Caki2 (cell line): ENCODE data around the gene SNAP23. TPM values are rescaled to one million over a fixed set of nuclear protein-coding genes. Genes with fewer than 3 reads are reported as not detected.
"Not testable (repeated sequence)": the region's sequence is repeated elsewhere in the genome, so short reads cannot be mapped to it uniquely, and the experiment has no call there.

Source experiments
- DNase-seq: peaks from one replicate; pipeline ENCODE4 v3.0.0-alpha.2; 2015; ENCODE audit warnings: low read depth
- in situ Hi-C: cut with HindIII; loops from 2 replicates; pipeline ENCODE4 v1.10.0; 2016; ENCODE audit warnings: low sequenced_read_pairs, low pct_unique_long_range_greater_than_20kb, mixed read lengths
- total RNA-seq: library from RNA; depleted of rRNA; stranded (reverse); fragments of >200 nt; shearing (Covaris generic); gene quantifications from 2 replicates; pipeline ENCODE4 v1.2.3, GENCODE V29; 2014; ENCODE audit warnings: low replicate concordance; rRNA removed

SNAP23 gene
- total RNA-seq, 1 experiment from 2014 or later = 48.0 TPM

DNA sequence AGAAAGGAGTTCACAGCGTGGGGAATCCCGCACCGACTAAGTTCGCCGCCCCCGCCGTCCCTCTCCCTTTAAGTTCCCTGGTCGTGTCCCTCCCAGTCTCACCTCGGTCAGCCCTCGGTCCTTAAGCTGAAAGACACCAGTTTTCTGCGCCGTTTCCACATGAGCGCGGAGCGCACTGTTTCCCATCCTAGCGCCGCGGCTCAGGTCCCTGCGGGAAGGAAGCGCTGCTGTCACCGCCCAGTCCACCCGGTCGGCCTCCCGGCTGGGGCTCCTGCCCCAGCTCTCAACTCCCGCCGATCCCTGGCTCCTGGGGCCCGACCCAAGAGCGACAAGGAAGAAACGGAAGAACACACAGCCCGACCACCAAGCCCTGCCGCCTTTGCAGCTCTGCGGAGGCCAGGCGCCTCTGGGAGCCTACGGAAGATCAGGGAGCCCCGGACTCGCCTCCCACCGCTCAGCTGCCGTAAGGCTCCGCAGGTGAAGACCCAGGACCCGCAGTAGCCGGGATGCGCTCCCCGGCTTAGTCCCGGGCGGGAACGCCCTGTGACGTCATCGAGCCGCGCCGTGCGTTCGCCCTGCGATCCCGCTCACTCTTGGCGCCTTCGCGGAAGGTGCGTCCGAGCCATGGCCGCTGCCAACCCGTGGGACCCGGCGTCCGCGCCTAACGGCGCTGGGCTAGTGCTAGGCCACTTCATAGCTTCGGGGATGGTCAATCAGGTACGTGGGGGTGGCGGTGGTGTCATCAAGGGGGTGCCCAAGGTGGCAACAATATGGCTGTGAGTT, 53.0 kb downstream of the SNAP23 start, which contains the start of the genes HAUS2 and LRRC57:
HAUS2 (plus strand) TSS at position 590 of the 783 bp plus-strand sequence; CDS start at position 625, 35 bp downstream.
LRRC57 (minus strand) TSS at position 545 of the 783 bp plus-strand sequence; CDS start at position 186, 359 bp downstream.
- in situ Hi-C loops = no loop called here
- peak; percentile 83 for DNase-seq

DNA sequence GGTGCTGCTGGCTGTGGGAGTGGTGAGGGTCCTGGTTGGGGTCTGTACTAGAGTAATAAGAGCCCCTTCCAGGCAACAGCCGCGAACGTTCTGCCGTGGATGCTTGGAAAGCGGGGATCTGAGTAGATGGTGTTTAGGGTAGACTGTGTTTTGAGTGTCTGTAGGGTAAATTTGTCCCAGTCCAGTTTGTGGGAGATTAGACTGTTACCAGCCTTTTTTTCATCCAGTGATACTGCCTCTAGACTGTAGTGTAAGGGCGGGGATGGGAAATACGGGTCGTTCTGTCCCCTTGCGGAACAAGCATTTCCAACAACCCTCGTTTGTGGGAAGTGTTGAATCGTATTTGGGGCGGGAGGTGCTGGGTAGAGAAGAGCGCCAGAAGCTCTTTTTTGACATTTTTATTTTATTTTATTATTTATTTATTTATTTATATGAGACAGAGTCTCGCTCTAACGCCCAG, 53.6 kb downstream of the SNAP23 start:
- in situ Hi-C loops = no loop called here
- no peak for DNase-seq

DNA sequence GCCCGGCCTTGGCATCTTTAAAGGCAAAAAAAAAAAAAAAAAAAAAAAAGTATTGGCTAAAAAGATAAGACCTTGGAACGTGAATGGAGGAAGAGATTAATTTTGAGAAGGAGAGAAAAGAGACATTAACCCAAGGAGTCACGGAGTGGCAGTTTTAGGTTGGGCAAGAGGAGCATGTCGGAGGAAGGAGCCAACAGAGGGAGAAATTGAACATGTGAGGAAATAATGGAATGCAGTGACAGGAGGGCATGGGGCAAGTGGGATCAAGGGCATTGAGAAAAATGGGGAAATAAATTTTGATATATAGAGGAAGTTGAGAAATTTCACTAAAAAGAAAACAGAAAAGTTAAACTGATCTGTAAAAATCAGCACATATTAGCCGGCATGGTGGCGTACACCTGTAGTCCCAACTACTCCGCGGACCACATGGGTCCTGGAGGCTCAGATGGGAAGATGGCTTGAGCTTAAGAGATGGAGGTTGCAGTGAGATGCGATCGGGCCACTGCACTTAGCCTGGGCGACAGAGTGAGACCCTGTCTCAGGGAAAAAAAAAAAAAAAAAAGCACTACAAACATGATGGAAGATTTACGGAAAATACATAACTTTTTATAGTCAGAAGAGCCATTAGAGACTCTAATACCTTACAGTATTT, 54.4 kb downstream of the SNAP23 start:
- no peak for DNase-seq
- in situ Hi-C loops = no loop called here

DNA sequence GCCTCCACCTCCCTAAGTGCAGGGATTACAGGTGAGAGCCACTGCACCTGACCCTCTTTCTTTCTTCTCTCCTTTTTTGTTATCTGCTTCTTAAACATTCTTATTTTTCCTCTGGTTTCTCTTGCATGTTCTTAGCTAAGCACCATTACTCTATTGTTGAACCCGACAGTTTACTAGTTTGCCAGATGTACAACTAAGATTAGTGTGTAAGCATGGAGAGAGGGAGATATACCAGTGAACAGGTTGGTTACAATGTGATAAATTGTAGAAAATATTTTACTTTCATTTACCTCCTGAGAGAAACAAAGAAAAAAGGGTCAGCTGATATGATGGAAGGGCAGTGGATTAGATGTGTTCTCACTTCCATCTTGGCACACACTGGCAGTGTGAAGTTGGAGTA, 58.1 kb downstream of the SNAP23 start:
- no peak for DNase-seq
- in situ Hi-C loops = no loop called here

DNA sequence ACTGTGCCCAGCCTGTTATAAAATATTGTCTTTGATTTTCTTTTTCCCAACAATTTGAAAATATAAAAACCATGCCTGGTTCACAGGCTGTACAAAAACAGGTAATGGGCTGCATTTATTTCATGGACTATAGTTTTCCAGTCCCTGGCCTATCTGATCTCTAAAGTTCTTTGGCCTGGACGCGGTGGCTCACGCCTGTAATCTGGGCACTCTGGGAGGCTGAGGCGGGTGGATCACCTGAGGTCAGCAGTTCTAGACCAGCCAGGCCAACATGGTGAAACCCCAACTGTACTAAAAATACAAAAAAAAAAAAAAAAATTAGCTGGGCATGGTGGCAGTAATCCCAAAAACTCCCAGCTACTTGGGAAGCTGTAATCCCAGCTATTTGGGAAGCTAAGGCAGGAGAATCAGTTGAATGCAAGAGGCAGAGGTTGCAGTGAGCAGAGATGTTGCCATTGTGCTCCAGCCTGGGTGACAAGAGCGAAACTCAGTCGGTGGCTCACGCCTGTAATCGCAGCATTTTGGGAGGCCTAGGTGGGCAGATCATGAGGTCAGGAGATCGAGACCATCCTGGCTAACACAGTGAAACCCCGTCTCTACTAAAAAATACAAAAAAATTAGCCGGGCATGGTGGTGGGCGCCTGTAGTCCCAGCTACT, 61.2 kb downstream of the SNAP23 start:
- in situ Hi-C loops, DNase-seq: not testable (repeated sequence)

DNA sequence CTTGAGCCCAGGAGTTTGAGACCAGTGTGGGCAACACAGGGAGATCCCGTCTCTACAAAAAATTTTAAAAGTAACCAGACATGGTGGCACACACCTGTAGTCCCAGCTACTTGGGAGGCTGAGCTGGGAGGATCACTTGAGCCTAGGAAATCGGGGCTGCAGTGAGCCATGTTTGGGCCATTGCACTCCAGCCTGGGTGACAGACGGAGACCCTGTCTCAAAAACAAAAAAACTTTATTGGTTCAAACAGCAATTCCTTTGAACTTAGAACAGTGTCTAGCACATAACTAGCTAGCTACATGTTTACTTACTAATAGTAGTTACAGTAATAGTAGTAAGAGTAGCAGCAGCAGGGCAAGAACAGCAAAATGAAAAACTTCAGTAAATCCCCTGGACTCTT, 63.3 kb downstream of the SNAP23 start:
- in situ Hi-C loops = no loop called here
- DNase-seq = no peak

DNA sequence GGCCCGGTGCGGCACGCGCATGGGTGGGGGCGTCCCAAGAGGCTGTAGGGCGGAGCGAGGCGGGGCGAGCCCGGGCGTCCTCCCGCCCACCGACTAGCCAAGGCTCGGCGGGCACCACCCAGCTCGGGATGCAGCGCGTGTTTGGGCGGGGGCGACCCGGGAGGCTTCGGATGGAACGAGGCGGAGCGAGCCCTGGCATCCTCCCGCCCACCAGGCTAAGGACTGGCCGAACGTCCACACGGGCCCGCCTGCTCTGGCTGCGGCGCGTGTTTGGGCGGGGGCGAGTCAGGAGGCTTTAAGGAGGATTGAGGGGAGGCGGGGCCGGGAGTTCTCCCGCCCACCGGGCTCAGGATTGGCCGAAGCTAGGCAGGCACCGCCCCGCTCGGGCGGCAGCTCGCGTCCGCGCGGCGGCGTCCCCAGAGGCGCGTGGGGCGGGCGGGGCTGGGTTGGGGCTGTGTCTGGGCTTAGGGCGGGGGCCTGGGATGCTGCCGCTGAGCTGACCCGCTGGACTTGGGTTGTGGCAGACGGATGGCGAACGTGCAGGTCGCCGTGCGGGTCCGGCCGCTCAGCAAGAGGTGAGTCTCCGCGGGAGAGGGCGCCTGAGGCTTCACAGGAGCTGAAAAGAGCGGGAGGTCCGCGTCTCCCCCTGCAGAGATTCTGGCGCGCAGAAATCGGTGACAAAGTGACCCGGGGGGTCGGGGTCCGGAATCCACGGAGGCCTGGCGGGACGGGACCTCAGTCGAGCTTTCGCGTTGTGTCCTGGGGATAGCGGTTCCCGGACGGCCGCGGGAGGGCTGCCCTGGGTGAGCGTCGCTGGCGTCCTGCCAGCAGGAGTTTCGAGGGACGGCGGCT, 80.0 kb downstream of the SNAP23 start, which contains the start of gene STARD9:
STARD9 (plus strand) TSS at position 419 of the 852 bp plus-strand sequence; CDS start at position 529, 110 bp downstream.
- in situ Hi-C loops = no loop called here
- DNase-seq = peak; percentile 99

DNA sequence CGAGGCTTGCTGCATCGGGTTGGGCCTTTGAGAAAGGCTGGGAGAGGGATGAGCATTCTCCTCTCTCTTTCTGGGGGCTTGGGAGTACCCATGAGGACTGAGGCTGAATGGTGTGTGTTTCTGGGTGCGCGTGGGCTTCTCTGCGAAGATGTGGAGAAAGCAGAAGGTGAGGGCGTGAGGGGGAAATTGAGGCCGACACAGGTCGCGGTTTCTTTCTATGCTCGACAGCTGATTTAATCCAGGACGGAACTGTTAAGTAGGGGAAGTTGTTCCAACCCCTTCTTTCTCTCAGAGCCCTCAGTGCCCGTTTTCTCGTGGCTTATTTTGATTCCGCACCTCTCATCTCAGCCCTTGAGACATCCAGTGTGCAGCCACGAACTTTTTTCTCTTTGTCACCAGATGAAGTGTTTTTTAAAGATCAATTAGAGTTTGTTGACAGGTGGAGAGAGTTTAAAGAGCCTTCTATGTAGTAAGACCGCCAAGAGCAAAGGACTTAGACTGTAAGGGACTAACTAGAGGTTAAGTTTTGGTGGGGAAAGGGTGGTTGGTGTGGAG, 80.7 kb downstream of the SNAP23 start:
- no peak for DNase-seq
- in situ Hi-C loops = no loop called here

DNA sequence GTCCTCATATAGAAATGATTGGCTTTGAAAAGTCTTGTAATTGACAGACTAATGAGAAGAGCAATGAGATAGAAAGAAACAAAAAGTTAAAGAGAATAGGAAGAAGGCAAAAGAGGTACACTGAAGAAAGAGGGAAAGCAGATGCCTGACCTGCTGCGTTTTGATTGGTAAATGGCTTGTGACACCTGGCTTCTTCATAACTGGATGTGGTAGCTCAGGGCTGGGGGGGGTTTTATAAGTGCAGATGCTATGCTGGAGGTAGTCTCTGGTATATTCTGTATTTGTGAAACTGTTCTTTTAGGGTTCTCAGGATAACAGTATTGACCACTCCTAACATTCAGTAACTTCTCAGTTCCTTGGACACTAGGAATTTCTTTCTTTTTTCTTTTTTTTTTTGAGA, 81.3 kb downstream of the SNAP23 start:
- no peak for DNase-seq
- in situ Hi-C loops = no loop called here

DNA sequence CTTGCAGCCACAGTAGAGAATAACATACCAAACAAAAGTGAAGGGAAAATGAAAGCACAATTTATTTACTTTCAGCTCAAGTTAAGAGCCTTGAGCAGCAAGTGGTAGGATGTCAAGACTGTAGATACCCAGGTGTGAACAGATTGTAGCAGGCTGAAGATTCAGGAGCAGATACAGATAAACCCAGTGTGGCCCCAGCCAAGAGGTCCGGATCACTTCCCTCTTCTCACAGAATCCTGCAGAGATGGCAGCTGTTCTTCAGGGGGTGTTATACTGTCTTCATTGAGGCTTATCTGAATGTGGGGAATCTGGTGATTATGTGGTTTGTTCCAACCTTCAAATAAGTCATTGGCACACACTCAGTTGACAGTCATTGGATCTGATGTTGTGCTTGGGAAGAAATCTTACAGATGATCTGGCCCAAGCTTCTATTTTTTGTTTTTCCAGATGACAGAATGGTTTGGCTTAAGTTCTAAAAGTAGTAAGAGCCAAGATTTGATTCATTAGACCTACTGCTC, 82.1 kb downstream of the SNAP23 start:
- in situ Hi-C loops = no loop called here
- no peak for DNase-seq

DNA sequence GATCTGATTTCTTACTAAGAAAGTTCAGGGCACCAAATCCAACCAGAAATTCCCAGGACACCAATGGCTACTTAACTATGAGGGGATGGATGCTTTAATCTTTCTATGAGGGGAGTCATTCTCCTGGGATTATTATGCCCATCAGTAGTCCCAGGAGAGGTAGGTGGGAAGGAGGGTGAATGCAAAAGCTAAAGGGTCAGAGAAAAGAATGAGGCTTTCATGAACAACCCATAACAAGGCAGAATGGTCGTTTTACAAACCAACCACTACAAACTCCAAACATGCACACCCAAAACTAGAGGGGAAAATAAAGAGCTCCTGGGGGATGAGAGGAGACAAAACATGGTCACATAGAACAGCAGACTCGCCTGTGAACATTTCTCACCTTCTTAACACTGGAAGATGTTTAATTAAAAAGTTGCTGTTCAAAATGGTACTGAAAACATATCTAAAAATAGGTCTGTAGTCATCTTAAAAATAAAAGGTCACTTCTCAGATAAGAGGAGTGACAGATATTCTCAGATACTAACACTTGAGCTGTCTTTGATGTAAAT, 83.6 kb downstream of the SNAP23 start:
- no peak for DNase-seq
- in situ Hi-C loops = no loop called here

DNA sequence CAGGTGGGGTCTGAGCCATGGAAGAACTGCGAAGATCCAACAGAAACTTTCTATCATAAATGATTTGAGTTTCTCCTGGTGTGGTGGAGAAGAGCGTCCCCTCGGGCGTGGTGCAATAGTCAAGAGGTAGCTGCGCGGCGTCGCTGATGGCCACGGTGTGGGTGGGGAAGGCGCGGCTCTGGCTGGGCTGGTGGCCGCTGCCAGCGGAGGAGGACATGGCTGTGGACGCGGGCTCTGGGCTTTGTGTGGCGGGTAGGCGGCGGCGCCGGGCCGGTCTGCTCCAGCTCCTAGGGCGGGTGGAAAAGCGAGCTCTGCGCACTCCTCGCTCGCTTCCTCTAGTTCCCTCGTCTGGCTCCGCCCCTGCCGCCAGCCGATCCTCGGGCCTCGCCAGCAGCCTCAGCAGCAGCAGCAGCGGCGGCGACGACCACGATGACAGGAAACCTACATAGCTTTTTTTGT, 85.9 kb downstream of the SNAP23 start:
- in situ Hi-C loops = no loop called here
- peak; percentile 57 for DNase-seq

Other genes starting within 250 kb of the SNAP23 start
- 6.7 and 13.3 TPM in 2 replicates for gene GANC, start 222.4 kb upstream of the SNAP23 start, total RNA-seq
- 44.0 and 55.7 TPM in 2 replicates for gene TMEM87A, start 222.2 kb upstream of the SNAP23 start, total RNA-seq
- gene CAPN3, start 136.1 kb upstream of the SNAP23 start, total RNA-seq = 0.17 TPM in 1 of 2 replicates, not detected in the other
- 7.8 and 27.4 TPM in 2 replicates for gene ZNF106, start 4.5 kb upstream of the SNAP23 start, total RNA-seq
- 9.3 and 22.5 TPM in 2 replicates for gene LRRC57, start 53.2 kb downstream of the SNAP23 start, total RNA-seq
- 25.0 and 26.2 TPM in 2 replicates for gene HAUS2, start 53.2 kb downstream of the SNAP23 start, total RNA-seq
- 0.29 and 0.41 TPM in 2 replicates for gene STARD9, start 80.0 kb downstream of the SNAP23 start, total RNA-seq
- gene CDAN1, start 241.5 kb downstream of the SNAP23 start, total RNA-seq = 10.8 and 12.1 TPM in 2 replicates